ENCODE results near the gene ABCC9.

Gene ABCC9

DNA sequence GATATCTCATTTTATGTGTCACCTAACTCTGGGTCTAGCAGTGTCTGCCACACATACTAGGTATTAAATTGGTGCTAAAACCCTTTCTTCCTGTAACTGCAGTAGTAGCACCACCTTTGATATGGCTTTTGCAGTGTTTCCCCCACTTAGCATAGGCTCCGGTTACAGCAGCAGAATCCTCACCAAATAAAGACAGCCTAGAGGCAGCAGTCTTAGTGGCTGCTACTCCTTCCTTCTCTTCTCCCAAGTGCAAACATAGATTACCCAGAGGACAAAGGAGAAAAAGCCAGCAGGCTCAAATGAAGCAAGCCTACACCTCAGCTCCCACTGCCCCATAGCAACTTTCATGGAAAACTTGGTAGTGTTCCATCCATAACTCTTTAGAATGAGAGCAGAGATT, 30.1 kb upstream of the ABCC9 start:
- Histone ChIP-seq H3K27ac (ENCODE audit: low read depth, low read length) (no peak overlapping the region), H3K4me1 (ENCODE audit: control insufficient read depth, insufficient read depth, low read length, unreplicated experiment) (peaks cover 5% of the 10 kb centered on the region), H2AFZ (ENCODE audit: low read length, unreplicated experiment) (no peak overlapping the region), H3K79me2 (ENCODE audit: control insufficient read depth, insufficient read depth, low read length, unreplicated experiment) (no peaks in the 10 kb centered on the region), H3K4me3 (ENCODE audit: low read depth, low read length) (no peak overlapping the region), H3K27me3 (ENCODE audit: insufficient read depth, low read length) (no peaks in the 10 kb centered on the region), H3K36me3 (ENCODE audit: insufficient read depth, low read length) (no peaks in the 10 kb centered on the region)

DNA sequence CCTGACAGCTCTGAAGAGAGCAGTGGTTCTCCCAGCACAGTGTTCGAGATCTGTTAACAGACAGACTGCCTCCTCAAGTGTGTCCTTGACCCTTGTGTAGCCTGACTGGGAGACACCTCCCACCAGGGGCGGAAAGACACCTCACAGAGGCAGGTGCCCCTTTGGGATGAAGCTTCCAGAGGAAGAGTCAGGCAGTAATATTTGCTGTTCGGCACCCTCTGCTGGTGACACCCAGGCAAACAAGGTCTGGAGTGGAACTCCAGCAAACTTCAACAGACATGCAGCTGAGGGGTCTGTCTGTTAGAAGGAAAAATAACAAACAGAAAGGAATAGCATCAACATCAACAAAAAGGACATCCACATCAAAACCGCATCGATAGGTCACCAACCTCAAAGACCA, 21.6 kb upstream of the ABCC9 start:
- Histone ChIP-seq H3K27ac (ENCODE audit: low read depth, low read length) (0 out of 2 replicates have a peak overlapping the region, but pooled peaks have one; percentile 10), H3K4me3 (ENCODE audit: low read depth, low read length) (no peak overlapping the region), H3K79me2 (ENCODE audit: control insufficient read depth, insufficient read depth, low read length, unreplicated experiment) (no peaks in the 10 kb centered on the region), H3K27me3 (ENCODE audit: insufficient read depth, low read length) (no peaks in the 10 kb centered on the region), H3K4me1 (ENCODE audit: control insufficient read depth, insufficient read depth, low read length, unreplicated experiment) (no peaks in the 10 kb centered on the region), H2AFZ (ENCODE audit: low read length, unreplicated experiment) (no peak overlapping the region), H3K36me3 (ENCODE audit: insufficient read depth, low read length) (no peaks in the 10 kb centered on the region)

DNA sequence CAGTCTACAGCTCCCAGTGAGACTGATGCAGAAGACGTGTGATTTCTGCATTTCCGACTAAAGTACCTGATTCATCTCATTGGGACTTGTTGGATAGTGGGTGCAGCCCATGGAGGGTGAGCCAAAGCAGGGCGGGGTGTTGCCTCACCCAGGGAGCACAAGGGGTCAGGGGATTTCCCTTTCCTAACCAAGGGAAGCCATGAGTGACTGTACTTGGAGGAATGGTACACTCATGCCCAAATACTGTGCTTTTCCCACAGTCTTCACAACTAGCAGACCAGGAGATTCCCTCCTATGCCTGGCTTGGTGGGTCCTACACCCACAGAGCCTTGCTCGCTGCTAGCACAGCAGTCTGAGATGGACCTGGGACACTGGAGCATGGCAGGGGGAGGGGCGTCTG, 21.0 kb upstream of the ABCC9 start:
- Histone ChIP-seq H2AFZ (ENCODE audit: low read length, unreplicated experiment) (no peak overlapping the region), H3K4me3 (ENCODE audit: low read depth, low read length) (no peak overlapping the region), H3K36me3 (ENCODE audit: insufficient read depth, low read length) (no peaks in the 10 kb centered on the region), H3K27me3 (ENCODE audit: insufficient read depth, low read length) (no peaks in the 10 kb centered on the region), H3K79me2 (ENCODE audit: control insufficient read depth, insufficient read depth, low read length, unreplicated experiment) (no peaks in the 10 kb centered on the region), H3K27ac (ENCODE audit: low read depth, low read length) (0 out of 2 replicates have a peak overlapping the region, but pooled peaks have one; percentile 10), H3K4me1 (ENCODE audit: control insufficient read depth, insufficient read depth, low read length, unreplicated experiment) (no peaks in the 10 kb centered on the region)

DNA sequence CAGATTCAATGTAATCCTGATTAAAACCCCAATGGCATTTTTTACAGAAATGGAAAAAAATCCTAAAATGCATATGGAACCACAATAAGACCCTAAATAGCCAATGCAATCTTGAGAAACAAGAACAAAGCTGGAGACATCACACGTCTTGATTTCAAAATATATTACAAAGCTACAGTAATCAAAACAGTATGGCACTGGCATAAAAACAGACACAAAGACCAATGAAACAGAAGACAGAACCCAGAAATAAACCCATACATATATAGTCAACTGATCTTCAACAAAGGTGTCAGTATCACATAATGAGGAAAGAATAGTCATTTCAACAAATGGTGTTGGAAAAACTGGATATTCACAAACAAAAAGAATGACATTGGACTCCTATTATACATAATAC, 9.4 kb upstream of the ABCC9 start:
- H3K4me1 ChIP-seq (ENCODE audit: control insufficient read depth, insufficient read depth, low read length, unreplicated experiment) = no peaks in the 10 kb centered on the region
- H3K4me3 ChIP-seq (ENCODE audit: low read depth, low read length) = no peak overlapping the region
- no peak overlapping the region for H2AFZ ChIP-seq (ENCODE audit: low read length, unreplicated experiment)
- no peak overlapping the region for H3K27ac ChIP-seq (ENCODE audit: low read depth, low read length)
- no peaks in the 10 kb centered on the region for H3K79me2 ChIP-seq (ENCODE audit: control insufficient read depth, insufficient read depth, low read length, unreplicated experiment)
- no peaks in the 10 kb centered on the region; the same call in 1 of the 2 replicates for H3K36me3 ChIP-seq (ENCODE audit: insufficient read depth, low read length)
- no peaks in the 10 kb centered on the region for H3K27me3 ChIP-seq (ENCODE audit: insufficient read depth, low read length)

DNA sequence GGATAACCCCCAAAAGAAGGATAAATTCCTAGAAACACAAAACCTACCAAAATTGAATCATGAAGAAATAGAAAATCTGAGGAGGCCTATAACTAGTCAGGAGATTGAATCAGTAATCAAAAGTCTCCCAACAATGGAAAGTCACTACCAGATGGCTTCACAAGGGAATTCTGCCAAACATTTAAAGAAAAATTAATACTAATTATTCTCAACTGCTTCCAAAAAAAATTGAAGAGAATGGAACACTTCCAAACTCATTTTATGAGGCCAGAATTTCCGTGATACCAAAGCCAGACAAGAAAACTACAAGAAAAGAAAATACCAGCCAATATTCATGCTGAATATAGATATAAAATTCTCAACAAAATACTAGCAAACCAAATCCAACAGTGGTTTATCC, 7.8 kb upstream of the ABCC9 start:
- no peaks in the 10 kb centered on the region for H3K4me1 ChIP-seq (ENCODE audit: control insufficient read depth, insufficient read depth, low read length, unreplicated experiment)
- no peak overlapping the region for H3K27ac ChIP-seq (ENCODE audit: low read depth, low read length)
- no peaks in the 10 kb centered on the region for H3K27me3 ChIP-seq (ENCODE audit: insufficient read depth, low read length)

DNA sequence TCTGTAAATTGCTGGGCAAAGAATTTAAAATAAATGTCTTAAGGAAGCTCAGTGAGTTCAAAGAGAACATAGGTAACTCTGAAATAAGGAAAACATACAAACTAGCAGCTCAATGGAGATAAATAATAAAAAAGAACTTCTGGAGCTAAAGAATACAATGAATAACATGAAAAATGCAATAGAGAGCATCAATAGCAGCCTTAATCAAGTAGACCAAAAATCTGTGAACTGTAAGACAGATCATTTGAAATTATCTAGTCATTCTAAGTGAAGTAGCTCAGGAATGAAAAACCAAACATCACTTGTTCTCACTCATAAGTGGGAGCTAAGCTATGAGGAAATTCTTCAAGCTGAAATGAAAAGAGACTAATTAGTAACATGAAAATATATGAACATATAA, 5.8 kb upstream of the ABCC9 start:
- Histone ChIP-seq H2AFZ (ENCODE audit: low read length, unreplicated experiment) (no peak overlapping the region), H3K27ac (ENCODE audit: low read depth, low read length) (no peak overlapping the region), H3K36me3 (ENCODE audit: insufficient read depth, low read length) (no peaks in the 10 kb centered on the region; the same call in 1 of the 2 replicates), H3K79me2 (ENCODE audit: control insufficient read depth, insufficient read depth, low read length, unreplicated experiment) (no peaks in the 10 kb centered on the region), H3K27me3 (ENCODE audit: insufficient read depth, low read length) (no peaks in the 10 kb centered on the region), H3K4me3 (ENCODE audit: low read depth, low read length) (no peak overlapping the region), H3K4me1 (ENCODE audit: control insufficient read depth, insufficient read depth, low read length, unreplicated experiment) (peaks cover 4% of the 10 kb centered on the region)

More for the DNA sequence above, 7.8 kb upstream of the ABCC9 start:
- H2AFZ ChIP-seq (ENCODE audit: low read length, unreplicated experiment) = no peak overlapping the region
- no peaks in the 10 kb centered on the region; the same call in 1 of the 2 replicates for H3K36me3 ChIP-seq (ENCODE audit: insufficient read depth, low read length)
- H3K4me3 ChIP-seq (ENCODE audit: low read depth, low read length) = no peak overlapping the region
- no peaks in the 10 kb centered on the region for H3K79me2 ChIP-seq (ENCODE audit: control insufficient read depth, insufficient read depth, low read length, unreplicated experiment)

DNA sequence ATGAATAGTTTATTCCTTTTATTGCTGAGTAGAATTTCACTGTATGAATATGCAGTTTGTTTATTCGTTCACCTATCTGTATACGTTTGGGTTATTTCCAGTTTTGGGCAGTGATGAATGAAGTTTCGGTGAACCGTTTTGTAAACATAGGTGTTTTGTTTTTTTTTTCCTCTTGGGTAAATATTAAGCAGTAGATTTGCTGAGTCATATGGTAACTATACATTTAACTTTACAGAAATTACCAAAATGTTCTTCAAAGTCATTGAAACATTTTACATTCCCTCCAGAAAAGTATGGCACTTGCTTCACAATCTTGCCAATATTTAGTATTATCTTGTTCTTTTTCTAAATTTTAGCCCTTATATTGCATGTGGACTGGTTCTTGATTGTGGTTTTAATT, 3.8 kb upstream of the ABCC9 start:
- H2AFZ ChIP-seq (ENCODE audit: low read length, unreplicated experiment) = no peak overlapping the region
- peaks cover 7% of the 10 kb centered on the region for H3K4me1 ChIP-seq (ENCODE audit: control insufficient read depth, insufficient read depth, low read length, unreplicated experiment)
- H3K27me3 ChIP-seq (ENCODE audit: insufficient read depth, low read length) = no peaks in the 10 kb centered on the region
- no peak overlapping the region for H3K4me3 ChIP-seq (ENCODE audit: low read depth, low read length)
- H3K27ac ChIP-seq (ENCODE audit: low read depth, low read length) = no peak overlapping the region
- no peaks in the 10 kb centered on the region; the same call in 1 of the 2 replicates for H3K36me3 ChIP-seq (ENCODE audit: insufficient read depth, low read length)
- no peaks in the 10 kb centered on the region for H3K79me2 ChIP-seq (ENCODE audit: control insufficient read depth, insufficient read depth, low read length, unreplicated experiment)

DNA sequence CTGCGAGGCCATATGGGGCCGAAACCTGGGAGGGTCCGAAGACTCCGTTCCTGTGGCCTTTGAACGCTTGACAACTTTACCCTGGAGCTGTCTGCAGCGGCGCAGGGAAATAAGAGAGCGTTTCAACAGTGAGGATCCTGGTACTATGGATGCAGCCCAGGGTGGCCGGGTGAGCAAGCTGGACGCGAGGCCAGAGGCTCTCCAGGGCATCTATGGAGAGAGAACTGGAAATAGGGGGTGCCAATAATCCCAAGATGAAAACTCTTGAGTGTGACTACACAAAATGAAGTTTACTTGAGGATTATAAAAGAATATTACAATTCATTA, 1.1 kb upstream of the ABCC9 start:
- no peaks in the 10 kb centered on the region for H3K79me2 ChIP-seq (ENCODE audit: control insufficient read depth, insufficient read depth, low read length, unreplicated experiment)
- H3K27me3 ChIP-seq (ENCODE audit: insufficient read depth, low read length) = no peaks in the 10 kb centered on the region
- H3K4me1 ChIP-seq (ENCODE audit: control insufficient read depth, insufficient read depth, low read length, unreplicated experiment) = peaks cover 20% of the 10 kb centered on the region
- H3K36me3 ChIP-seq (ENCODE audit: insufficient read depth, low read length) = no peaks in the 10 kb centered on the region; the same call in 1 of the 2 replicates
- peak overlapping the region; percentile 99 for H2AFZ ChIP-seq (ENCODE audit: low read length, unreplicated experiment)
- no peak overlapping the region for H3K27ac ChIP-seq (ENCODE audit: low read depth, low read length)
- H3K4me3 ChIP-seq (ENCODE audit: low read depth, low read length) = peak overlapping the region; percentile 83

DNA sequence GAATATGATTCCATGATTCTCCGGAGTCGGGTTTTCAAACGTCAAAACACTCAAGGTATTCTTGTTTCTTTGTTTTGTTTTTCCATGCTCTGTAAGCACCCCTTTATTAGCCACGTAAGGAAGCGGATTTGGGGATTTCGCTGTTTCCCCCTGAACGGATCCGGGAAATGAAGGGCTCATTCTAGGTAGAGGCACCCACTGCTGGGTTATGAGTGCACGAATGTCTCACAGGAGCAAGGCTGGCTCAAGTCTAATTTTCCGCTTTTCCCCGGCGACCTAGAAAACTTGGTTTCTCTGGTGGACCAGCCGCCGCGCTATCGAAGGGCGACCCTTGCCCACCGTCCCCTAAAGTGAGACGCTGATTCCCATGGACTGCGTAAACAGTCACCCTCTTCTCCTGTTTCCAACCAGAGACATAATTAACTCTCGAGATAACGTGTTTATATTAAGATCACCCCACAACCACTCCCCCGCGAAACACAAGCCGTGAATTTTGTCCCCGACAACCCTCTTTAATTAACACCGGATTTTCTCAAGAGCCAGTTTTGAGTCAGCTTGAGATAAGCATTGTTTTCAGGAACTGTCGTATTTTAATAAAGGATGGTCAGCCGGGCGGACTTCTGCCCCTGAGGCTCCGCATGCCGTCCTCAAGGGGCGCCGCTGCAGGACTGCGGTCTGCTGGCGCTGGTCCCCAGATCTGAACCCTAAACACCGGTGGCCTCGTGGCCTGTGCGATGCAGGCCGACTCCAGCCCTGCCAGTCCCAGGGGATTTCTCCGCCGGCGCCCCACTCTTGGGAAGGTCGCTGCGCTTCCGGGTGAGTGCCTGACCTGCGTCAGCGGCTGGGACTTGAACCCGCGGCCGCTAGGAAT, 515 bp upstream of the ABCC9 start:
- peak overlapping the region; percentile 99 for H2AFZ ChIP-seq (ENCODE audit: low read length, unreplicated experiment)
- H3K36me3 ChIP-seq (ENCODE audit: insufficient read depth, low read length) = no peaks in the 10 kb centered on the region; the same call in 1 of the 2 replicates
- peak overlapping the region; percentile 83 for H3K4me3 ChIP-seq (ENCODE audit: low read depth, low read length)
- H3K27me3 ChIP-seq (ENCODE audit: insufficient read depth, low read length) = no peaks in the 10 kb centered on the region
- no peaks in the 10 kb centered on the region for H3K79me2 ChIP-seq (ENCODE audit: control insufficient read depth, insufficient read depth, low read length, unreplicated experiment)
- H3K27ac ChIP-seq (ENCODE audit: low read depth, low read length) = peak overlapping the region; percentile 30
- H3K4me1 ChIP-seq (ENCODE audit: control insufficient read depth, insufficient read depth, low read length, unreplicated experiment) = peaks cover 20% of the 10 kb centered on the region

DNA sequence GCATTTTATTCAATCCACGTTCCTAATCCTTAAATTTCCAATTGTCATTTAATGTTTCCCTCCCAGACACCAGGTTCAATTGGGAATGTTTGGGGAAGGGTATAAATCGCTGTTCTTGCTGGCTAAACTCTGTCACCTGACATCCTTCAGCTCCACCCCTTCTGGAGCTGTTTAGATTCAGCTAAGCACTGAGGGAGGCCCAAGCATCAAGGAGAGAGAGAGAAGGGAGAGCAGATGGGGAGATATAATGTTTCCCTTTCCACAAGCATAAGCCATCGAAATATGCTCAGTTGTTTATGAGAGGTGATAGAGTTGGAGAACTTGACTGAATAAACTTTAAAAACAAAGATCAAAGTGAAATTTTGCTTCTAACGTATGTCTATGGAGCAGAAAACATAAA, 1.8 kb downstream of the ABCC9 start:
- no peaks in the 10 kb centered on the region for H3K27me3 ChIP-seq (ENCODE audit: insufficient read depth, low read length)
- no peaks in the 10 kb centered on the region for H3K79me2 ChIP-seq (ENCODE audit: control insufficient read depth, insufficient read depth, low read length, unreplicated experiment)
- H3K4me1 ChIP-seq (ENCODE audit: control insufficient read depth, insufficient read depth, low read length, unreplicated experiment) = peaks cover 23% of the 10 kb centered on the region
- peak overlapping the region; percentile 99 for H2AFZ ChIP-seq (ENCODE audit: low read length, unreplicated experiment)
- no peaks in the 10 kb centered on the region for H3K36me3 ChIP-seq (ENCODE audit: insufficient read depth, low read length)
- H3K27ac ChIP-seq (ENCODE audit: low read depth, low read length) = no peak overlapping the region
- peak overlapping the region; percentile 83 for H3K4me3 ChIP-seq (ENCODE audit: low read depth, low read length)

DNA sequence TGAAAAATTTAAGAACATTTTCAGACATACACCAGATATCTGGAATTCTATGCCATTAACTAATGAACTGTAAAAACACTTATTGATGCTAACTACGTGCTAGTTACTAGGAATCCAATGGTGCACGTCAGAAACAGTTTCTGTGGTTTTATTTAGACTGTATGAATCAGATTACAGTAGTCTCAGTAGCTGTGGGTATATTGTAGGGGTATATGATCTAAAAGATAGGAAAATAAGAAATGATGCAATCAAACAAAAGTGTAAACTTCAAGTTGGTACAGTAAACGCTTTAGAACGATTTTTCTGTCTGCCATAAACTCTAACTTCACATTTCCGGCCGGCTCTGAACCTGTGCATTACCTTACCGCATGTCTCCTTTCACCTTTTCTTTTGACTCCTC, 2.3 kb downstream of the ABCC9 start:
- H3K4me1 ChIP-seq (ENCODE audit: control insufficient read depth, insufficient read depth, low read length, unreplicated experiment) = peaks cover 29% of the 10 kb centered on the region
- H3K4me3 ChIP-seq (ENCODE audit: low read depth, low read length) = no peak overlapping the region
- H3K36me3 ChIP-seq (ENCODE audit: insufficient read depth, low read length) = no peaks in the 10 kb centered on the region
- H3K27ac ChIP-seq (ENCODE audit: low read depth, low read length) = no peak overlapping the region
- no peaks in the 10 kb centered on the region for H3K79me2 ChIP-seq (ENCODE audit: control insufficient read depth, insufficient read depth, low read length, unreplicated experiment)
- H3K27me3 ChIP-seq (ENCODE audit: insufficient read depth, low read length) = no peaks in the 10 kb centered on the region
- H2AFZ ChIP-seq (ENCODE audit: low read length, unreplicated experiment) = no peak overlapping the region

Data from ACC112 (cell line).